HL-60 (cell line): ENCODE measurements around the gene PHLPP1.
"Not testable (repeated sequence)": the region's sequence is repeated elsewhere in the genome, so short reads cannot be mapped to it uniquely, and the experiment has no call there.

Source experiments
- DNase-seq, 2 experiments: peaks; one replicate each; pipeline ENCODE4 v3.0.0-alpha.2; 2010 to 2020; ENCODE audit warnings: low read depth in 1 of 2, low spot score in 1 of 2
- H3K27ac ChIP-seq: fragments of 250-450 bp; sonication (Bioruptor Pico); replicated peaks from 2 replicates; pipeline ENCODE4 v1.5.1; 2020; ENCODE audit warnings: mild to moderate bottlenecking, moderate library complexity
- H3K27me3 ChIP-seq: fragments of 250-450 bp; sonication (Bioruptor Pico); 2 replicates; pipeline ENCODE4 v1.5.1; 2021; ENCODE audit warnings: mild to moderate bottlenecking, moderate library complexity; ENCODE audit not compliant: insufficient read depth, poor library complexity, severe bottlenecking
- H3K4me3 ChIP-seq: replicated peaks from 2 replicates; pipeline ENCODE4 v1.5.1; 2011; ENCODE audit warnings: mild to moderate bottlenecking, control low read depth, low read length; ENCODE audit not compliant: insufficient read depth
- CTCF ChIP-seq: IDR thresholded peaks from one replicate; pipeline ENCODE4 v1.5.1; 2011; ENCODE audit warnings: low read length, control low read depth, inconsistent platforms; ENCODE audit not compliant: insufficient read depth
- GABPA ChIP-seq: IDR thresholded peaks from 2 replicates; pipeline ENCODE4 v1.6.1; 2012; ENCODE audit warnings: low read depth
- POLR2AphosphoS5 ChIP-seq: IDR thresholded peaks from 2 replicates; pipeline ENCODE4 v1.6.1; 2012; ENCODE audit warnings: low read depth
- SPI1 ChIP-seq: IDR thresholded peaks from 2 replicates; pipeline ENCODE4 v1.6.1; 2012; ENCODE audit warnings: low read depth, mild to moderate bottlenecking, borderline replicate concordance
- TF ChIP-seq, protein P1 (sequence below): IDR thresholded peaks from 2 replicates; pipeline ENCODE4 v1.6.1; 2012; ENCODE audit warnings: low read depth; ENCODE audit not compliant: insufficient replicate concordance

Gene PHLPP1

DNA sequence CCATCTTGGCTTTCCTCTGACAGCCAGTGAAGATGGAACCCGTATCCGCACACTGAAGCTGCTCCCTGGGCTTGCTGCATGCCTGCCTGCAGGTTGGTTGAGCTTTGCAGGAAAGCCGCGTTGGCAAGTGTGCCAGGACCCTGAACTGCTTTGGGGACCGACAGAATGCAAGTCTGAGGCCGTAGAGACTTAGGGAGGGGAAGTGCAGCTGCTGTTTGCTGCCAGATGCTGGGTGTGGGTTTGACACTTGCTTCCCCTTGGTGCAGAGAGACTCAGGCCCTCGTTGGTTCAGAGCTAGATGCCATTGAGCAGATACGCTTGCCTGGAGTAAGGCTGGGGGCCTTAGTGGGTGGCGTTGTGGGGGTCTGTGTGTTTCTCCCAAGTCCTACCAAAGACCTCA, 13.1 kb upstream of the PHLPP1 start:
- TF ChIP-seq CTCF, result no peak
- peak; percentile 78 for TF ChIP-seq POLR2AphosphoS5
- TF ChIP-seq, protein P1, sequence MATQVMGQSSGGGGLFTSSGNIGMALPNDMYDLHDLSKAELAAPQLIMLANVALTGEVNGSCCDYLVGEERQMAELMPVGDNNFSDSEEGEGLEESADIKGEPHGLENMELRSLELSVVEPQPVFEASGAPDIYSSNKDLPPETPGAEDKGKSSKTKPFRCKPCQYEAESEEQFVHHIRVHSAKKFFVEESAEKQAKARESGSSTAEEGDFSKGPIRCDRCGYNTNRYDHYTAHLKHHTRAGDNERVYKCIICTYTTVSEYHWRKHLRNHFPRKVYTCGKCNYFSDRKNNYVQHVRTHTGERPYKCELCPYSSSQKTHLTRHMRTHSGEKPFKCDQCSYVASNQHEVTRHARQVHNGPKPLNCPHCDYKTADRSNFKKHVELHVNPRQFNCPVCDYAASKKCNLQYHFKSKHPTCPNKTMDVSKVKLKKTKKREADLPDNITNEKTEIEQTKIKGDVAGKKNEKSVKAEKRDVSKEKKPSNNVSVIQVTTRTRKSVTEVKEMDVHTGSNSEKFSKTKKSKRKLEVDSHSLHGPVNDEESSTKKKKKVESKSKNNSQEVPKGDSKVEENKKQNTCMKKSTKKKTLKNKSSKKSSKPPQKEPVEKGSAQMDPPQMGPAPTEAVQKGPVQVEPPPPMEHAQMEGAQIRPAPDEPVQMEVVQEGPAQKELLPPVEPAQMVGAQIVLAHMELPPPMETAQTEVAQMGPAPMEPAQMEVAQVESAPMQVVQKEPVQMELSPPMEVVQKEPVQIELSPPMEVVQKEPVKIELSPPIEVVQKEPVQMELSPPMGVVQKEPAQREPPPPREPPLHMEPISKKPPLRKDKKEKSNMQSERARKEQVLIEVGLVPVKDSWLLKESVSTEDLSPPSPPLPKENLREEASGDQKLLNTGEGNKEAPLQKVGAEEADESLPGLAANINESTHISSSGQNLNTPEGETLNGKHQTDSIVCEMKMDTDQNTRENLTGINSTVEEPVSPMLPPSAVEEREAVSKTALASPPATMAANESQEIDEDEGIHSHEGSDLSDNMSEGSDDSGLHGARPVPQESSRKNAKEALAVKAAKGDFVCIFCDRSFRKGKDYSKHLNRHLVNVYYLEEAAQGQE, result no peak
- no peak for TF ChIP-seq GABPA
- peak; percentile 93 for TF ChIP-seq SPI1
- Histone ChIP-seq H3K27me3 (no peaks in the 10 kb centered on the region), H3K27ac (peak overlapping the region; percentile 29), H3K4me3 (no peak overlapping the region)
- DNase-seq, result peak in 1 of 2 experiments; percentile 85

DNA sequence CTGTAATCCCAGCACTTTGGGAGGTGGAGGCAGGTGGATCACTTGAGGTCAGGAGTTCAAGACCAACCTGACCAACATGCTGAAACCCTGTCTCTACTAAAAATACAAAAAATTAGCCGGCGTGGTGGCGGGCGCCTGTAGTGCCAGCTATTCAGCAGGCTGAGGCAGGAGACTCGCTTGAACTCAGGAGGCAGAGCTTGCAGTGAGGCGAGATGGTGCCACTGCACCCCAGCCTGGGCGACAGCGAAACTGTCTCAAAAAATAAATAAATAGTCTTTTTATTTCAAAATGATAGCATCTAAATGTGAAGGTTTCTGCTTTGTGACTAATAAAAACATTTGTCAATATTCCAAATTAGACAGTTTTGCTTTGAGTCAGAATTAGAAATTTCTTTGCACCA, 8.5 kb upstream of the PHLPP1 start:
- H3K27me3 ChIP-seq, DNase-seq, H3K4me3 ChIP-seq, H3K27ac ChIP-seq: not testable (repeated sequence)

GRCh38 chr18:62709908-62710307, 5.4 kb upstream of the PHLPP1 start:
- not testable (repeated sequence) for H3K27ac ChIP-seq, DNase-seq, H3K4me3 ChIP-seq, H3K27me3 ChIP-seq

DNA sequence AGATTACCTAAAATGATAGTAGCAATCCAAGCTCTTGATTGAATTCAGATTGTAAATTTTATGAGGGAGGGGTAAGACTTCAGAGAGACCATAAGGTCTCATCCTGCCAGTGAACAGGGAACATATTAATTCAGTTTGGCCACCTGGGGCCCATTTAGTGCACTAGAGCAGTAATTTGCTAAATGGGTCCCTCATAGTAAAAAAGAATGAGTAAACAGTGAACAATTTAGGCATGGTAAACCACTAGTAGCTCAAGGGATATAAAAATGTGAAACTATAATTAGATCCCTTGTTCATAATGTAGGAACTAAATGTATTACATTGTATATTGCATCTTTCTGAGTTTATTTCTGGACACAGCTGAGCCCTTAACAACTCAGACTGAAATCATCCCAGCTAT, 4.9 kb upstream of the PHLPP1 start:
- DNase-seq, result no peak
- no peaks in the 10 kb centered on the region for H3K27me3 ChIP-seq
- TF ChIP-seq GABPA (no peak), SPI1 (no peak), CTCF (no peak), POLR2AphosphoS5 (no peak)
- TF ChIP-seq, protein P1, result no peak
- no peak overlapping the region for H3K27ac ChIP-seq
- no peak overlapping the region for H3K4me3 ChIP-seq

GRCh38 chr18:62711781-62712180, 3.6 kb upstream of the PHLPP1 start:
- Histone ChIP-seq H3K27ac (no peak overlapping the region), H3K27me3 (no peaks in the 10 kb centered on the region), H3K4me3 (no peak overlapping the region)
- TF ChIP-seq GABPA (no peak), POLR2AphosphoS5 (no peak), CTCF (no peak), SPI1 (no peak)
- TF ChIP-seq, protein P1, result no peak
- DNase-seq, result no peak
